ENCODE data around the gene MTFR2.
"Not testable (repeated sequence)": the region's sequence is repeated elsewhere in the genome, so short reads cannot be mapped to it uniquely, and the experiment has no call there.

MTFR2 gene

DNA sequence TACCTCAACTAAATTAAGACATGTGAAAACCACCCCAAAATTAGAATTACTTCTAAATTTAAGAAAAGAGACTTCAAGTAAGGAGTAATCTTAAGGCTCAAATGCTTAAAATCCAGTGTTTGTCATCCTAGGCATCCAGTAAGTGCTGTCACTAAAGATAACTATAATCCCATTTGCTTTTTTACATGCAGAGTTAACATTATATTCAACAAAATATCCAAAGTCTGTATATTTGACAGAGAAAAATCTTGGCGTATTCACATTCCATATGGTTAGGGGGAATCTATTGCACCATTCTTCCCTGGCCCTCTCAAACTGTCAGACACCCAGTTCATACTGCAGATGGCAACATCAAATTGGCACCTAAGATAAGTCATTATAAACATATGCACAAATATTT, 17.4 kb downstream of the MTFR2 start:
- no peak for DNase-seq

DNA sequence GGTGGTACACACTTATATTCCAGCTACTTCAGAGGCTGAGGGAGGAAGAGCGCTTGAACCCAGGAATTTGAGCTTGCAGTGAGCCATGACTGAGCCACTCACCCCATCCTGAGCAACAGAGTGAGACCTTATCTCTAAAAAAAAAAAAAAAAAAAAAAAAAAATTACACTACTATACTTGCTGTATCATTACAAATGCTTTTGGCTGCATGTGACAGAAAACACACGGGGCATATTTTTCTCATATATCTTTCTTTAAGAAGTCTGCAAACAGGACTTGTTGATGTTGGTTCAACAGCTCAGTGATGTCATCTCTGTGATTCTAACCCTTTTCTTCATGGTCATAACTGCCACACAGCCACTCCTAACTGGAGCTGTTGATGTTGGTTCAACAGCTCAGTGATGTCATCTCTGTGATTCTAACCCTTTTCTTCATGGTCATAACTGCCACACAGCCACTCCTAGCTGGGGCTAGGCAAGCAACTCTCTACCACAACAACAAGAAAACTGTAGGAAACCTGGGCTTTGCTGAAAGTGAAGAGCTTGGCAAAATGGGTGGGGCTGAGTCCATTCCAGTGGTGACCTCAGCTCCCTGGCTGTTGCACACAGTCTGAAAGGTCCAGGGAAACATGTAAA, 19.8 kb downstream of the MTFR2 start:
- no peak for DNase-seq

DNA sequence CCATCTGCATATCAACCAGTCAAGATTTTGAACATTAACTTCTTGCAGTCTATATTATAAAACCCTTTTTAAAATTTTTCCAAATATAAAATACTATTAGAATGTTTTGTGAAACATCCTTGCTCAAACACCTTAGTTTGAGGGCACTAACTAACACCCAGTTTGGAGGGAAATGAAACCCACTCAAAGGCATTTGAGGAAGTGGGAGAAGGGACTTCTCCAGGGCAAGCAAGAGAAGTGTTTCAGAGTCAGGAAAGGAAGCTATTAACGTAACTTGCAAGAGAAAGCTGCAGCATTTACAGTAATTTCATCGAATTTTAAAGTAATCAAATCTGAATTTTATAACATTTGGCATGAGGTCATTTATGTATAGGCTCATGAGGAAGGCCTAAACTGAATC, 21.3 kb downstream of the MTFR2 start:
- DNase-seq, result no peak

DNA sequence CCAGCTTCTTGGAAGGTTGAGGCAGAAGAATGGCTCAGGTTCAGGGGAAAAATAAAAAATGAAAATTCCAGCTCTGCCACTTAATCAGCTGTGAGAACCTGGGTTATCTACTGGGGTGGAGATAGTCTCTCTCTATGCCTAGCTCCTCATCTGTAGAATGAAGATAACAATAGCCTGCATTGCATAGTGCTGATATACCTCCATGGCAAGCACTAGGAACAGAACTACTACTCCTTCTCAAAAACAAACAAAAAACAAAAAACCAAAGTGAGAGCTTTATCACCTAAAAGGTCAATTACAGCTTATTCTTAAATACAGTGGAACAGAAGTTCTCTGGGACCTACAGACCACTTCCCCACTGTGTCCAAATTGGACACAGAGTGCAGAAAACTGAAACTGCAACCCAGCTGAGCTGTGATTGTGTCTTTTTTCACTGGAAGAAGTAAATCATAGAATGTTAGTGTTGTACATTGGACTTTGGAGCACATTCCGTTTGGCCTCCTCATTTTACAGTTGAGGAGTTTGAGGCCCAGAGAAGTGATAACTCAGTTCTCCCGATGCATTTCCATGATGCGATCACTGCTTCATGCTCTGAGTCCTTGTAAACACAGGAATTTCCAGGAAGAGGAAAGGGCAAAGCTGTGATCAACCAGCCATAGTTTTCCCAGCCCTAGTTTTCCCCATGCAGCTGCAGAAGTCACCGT, 23.3 kb downstream of the MTFR2 start:
- DNase-seq, result no peak

DNA sequence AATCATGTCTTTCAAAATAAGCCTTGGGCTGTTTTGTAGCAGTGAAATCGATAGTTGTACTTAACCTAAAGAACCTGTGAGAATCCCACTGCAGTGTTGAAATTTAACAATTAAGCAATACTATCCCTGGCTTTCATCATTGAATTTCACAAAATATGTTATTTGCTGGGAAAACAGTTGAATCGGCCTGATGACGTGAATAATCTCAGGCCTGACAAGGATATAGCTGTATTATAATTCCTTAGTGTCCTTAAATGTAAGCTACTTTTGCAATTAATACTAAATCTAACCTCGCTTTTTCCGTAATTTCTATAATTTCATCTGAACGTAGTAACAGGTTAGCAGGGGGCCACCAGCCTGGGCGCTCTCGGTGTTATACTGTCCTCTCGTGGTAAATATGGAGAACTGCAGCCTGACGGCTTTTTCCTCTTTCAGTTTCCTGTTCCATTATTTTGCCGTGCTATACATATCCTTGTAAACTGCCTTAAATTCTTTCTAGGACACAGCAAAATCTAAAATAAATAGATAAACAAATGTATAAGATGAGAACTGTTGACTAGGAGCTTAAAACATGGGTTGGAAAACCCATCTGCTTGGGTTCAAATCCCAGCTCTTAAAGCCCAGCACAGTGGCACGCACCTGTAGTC, 24.0 kb downstream of the MTFR2 start:
- DNase-seq, result peak; percentile 45

DNA sequence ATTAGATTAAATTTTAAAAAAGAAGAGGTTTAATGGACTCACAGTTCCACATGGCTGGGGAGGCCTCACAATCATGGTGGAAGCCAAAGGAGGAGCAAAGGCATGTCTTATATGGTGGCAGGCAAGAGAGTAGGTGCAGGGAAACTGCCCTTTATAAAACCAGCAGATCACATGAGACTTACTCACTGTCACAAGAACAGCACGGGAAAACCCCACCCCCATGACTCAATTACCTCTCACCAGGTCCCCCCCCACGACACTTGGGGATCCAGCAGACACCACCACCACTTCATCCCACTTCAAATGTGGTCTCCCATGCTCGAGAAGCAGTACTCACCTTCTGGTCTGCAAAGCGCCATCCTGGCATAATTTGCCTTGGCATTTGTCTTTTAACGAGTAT, 24.6 kb downstream of the MTFR2 start:
- DNase-seq, result no peak

DNA sequence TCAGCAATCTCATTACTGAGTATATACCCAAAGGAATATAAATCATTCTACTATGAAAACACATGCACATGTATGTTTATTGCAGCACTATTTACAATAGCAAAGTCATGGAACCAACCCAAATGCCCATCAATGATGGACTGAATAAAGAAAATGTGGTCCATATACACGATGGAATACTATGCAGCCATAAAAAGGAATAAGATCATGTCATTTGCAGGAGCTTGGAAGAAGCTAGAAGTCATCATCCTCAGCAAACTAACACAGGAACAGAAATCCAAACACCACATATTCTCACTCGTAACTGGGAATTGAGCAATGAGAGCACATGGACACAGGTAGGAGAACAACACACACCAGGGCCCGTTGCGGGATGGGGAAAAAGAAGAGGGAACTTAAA, 25.1 kb downstream of the MTFR2 start:
- DNase-seq, result not testable (repeated sequence)

DNA sequence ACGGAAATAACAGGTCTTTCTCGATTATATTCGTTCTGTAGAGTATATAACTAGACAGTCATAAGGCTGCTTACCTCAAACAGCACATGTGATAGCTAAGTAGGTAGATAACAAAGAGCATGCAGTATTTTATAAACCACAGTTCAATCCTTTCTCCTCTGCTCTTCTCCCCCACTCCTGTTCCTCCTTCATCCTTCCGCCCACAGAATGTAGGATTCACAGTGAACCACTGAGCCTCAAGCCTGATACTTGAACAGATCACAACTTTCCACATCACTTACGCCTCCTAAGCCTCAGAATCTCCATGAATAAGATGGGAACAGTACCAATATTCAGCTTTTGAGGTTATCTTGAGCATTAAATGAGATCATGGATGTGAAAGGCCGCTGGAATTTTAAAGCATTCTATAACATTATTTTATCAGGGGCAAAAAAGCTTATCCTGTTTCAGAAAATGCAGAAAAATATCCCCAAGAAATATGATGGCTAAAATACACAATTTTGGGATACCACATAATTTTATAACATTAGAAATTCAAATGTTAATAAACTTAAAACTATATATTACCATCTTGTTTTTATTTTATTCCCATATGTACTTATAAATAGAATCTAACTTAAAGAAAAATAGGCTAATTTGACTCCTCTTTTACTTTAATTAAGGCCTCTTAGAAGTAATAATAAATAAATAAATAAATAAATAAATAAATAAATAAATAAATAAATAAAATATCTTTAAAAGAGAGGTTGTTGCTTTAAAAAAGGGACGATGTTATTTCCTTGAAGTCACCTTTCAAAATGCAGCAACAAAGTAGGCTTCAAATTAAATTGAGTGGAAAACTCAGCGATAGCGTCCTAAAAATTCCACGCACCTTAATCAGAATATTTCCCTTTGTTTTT, 33.4 kb downstream of the MTFR2 start:
- DNase-seq, result no peak

DNA sequence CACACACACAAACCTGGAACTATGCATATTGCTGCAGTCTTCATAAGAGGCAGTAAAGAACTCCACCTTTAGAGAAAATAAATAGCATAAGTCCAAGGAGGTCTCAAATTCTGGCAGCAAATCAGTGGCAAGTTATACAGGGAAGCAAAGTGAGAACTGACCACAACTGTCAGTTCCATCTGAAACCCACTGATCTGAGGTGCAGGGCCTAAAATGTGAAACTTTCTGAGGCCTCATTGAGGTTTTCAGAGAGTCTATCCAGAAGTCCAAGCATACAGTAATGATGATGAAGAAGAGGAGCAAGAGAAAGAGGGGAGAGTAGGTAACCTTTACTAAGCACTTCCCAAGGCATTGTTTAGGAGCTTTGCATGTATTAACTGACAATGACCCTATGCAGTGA, 36.3 kb downstream of the MTFR2 start:
- no peak for DNase-seq

DNA sequence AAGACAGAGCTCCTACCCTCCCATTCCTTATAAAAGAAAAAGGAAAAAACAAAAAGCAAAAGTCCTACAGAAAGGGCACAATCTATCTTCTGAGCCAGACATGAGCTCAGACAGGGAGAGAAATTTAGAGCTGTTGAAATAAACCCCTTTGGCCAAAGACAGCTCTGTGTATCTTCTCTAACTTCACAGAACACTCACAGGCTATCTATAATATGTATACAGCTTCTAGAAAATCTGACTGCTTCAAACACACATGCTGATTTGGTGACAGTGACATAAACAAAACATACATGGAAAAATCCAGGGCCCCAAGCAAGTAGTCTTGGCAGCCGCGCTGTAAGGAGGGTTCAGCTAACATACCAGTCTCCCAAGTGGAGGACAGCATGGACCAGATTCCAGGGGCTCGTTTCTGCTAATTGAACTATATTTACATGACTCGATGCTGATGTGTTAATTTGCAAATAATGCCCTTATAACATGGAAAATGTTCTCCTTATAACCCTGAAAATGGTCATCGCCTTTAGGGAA, 37.0 kb downstream of the MTFR2 start:
- no peak for DNase-seq

DNA sequence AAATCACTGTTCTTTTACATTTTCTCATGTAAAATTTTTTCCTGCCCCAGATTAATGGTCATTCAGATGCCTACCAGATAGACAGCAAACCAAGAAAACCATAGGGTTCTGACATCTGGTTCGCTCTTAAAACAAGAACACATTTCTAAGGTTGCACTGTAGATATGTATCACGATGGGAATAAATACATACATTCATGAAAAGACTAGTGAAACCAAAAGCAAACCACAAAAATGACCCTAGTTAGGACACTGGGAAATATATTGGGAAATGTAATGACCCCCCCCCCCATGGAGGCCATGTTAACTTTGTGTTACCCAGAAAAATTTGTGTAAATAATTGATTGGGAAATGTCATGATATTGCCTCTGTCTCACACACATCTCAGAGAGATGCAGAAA, 37.5 kb downstream of the MTFR2 start:
- DNase-seq, result no peak

DNA sequence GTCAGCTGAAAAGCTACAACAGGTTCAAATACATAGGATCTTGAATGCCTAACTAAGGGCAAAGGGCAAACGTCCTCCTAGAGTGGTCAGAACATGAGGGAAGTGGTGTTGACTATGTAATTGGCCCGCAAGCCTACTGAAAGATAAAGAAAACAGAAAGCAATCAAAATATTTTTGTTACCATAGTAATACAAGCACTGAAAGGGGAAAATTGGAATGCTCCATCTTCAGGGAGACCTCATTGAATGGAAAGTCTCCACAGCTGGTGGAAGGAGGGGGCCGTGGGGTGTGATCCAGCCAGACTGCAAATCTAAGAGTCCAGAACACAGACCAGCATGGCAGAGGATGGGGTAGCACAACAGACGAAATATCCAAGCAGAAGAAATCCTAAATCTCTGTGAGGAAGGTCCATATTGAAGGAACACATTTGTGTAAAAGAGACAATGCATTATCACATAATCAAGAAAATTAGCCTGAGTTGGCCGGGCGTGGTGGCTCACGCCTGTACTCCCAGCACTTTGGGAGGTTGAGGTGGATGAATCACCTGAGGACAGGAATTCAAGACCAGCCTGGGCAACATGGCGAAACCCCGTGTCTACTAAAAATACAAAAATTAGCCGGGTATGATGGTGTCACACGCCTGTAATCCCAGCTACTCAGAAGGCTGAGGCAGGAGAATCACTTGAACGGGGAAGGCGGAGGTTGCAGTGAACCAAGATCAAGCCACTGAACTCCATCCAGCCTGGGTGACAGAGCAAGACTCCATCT, 39.5 kb downstream of the MTFR2 start:
- no peak for DNase-seq

DNA sequence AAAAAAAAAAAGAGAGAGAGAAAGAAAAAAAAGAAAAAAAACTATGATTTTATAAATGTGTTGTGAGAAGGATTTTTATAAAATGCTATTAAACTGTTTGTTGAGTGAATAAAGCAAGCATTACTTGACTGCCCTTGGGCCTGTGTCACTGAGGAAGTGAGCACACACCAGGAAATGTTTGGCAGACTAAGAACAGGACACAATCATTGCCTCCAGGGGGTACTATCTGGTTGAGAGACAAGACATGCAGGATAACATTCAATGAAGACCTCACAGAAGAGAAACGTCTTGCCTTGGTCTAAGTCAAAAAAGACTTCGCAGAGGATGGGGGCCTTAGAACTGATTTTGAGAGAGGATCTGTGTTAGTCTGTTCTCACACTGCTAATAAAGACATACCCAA, 40.6 kb downstream of the MTFR2 start:
- DNase-seq, result no peak

DNA sequence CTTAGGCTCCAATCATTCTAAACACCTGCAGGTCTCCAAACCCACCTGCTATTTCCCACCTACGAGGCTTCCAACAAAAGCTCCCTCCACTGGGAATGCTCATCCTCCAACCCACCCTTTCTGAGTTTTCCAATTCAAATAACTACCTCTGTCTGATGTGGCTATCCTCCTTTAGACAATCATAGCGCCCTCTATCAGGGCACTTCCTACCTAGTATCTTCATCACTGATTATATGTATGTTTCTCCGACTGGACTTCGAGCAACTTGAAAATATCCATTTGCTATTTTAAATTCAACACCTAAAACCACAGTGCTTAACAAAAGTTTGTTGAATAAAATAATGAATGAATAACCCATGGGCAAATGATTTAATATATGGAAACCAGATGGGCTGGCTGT, 41.3 kb downstream of the MTFR2 start:
- no peak for DNase-seq

DNA sequence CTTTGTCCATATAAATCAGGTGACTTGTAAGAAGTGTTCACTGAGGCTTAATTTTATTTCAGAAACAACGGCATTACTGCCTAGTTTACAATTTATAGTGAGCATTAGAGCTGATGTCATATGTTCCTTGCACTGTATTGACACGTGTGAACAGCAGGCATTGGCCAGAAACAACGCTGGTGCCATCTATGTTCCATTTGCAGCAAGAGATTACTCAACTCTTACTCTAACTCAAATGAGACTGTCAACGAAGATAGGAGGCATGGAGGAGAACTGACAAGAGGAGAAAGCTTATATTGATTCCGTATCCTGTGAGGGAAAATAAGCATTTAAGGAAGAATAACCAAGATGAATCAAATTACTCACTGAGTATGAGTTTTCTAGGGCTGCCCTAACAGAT, 48.4 kb downstream of the MTFR2 start:
- DNase-seq, result no peak

DNA sequence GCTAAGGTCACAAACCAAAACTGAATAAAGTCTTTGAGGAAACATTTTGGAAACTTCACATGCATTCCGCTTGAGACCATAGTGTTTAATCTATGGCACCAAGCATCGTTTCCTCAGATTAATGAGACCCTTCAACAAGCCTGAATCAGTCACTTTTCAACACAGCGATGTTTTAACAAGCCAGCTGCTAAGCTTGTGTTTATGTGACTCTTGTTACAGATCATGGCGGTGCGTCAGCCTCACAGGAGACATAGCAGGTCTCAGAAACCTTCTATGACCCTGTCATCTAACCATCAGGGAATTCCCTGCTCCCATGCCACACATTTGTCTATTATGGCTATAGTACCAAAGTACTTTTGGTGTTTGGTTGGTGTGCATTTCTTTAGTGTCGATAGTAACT, 57.2 kb downstream of the MTFR2 start:
- DNase-seq, result no peak

DNA sequence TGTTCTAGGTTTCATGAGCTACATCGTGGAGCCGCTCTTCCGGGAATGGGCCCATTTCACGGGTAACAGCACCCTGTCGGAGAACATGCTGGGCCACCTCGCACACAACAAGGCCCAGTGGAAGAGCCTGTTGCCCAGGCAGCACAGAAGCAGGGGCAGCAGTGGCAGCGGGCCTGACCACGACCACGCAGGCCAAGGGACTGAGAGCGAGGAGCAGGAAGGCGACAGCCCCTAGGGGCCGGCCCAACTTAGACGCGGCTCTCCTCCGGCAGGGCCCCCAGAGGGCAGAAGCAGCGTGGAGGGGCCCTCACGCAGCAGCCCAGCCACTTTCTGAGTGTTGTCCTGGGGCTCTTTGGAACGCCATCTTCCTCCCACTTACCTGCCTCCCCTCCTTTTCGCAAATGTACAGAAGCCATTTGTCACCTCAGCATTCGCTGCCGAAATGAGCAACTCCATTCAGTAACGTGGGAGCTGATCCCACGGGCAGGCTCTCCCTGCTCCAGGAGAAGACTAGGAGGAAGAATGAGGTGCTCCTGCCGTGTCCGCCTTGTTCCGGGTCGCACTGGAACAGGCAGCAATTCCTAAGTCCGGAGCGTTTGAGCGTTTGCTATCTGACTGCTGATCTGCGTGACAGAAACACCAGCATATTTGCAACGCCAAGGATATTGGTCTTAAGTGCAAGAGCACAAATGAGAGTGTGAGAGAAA, 58.4 kb downstream of the MTFR2 start:
- no peak for DNase-seq

DNA sequence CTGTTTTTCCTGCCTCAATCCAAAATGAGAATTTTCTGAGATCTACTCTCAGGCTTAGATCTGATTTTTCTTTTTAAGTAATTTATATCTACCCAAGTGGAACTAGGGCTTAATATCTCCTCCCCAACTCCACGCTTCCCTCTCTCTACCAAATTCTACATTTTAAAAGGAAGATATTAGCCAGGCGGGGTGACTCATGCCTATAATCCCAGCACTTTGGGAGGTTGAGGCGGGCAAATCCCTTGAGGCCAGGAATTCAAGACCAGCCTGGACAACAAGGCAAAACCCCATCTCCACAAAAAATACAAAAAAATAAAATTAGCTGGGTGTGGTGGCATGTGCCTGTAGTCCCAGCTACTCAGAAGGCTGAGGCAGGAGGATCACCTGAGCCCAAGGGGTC, 61.0 kb downstream of the MTFR2 start:
- DNase-seq, result no peak

DNA sequence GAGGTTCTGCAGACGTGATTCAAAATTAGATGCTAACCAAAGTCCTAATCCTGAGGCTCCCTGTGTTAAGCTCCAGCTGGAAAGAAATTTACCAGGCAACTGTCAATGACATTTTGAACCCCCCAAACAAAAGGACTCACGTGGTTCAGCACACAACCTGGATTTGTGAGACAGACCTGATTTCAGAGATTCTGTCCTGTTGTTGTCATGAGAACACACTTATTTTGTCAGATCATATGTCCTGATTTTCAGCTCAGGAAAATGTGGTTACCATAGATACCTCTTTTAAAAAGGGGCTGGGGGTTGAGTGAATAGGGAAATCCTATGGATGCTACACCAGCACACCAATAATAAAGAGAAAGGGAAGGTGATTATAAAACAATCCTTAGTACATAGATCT, 61.6 kb downstream of the MTFR2 start:
- DNase-seq, result no peak

DNA sequence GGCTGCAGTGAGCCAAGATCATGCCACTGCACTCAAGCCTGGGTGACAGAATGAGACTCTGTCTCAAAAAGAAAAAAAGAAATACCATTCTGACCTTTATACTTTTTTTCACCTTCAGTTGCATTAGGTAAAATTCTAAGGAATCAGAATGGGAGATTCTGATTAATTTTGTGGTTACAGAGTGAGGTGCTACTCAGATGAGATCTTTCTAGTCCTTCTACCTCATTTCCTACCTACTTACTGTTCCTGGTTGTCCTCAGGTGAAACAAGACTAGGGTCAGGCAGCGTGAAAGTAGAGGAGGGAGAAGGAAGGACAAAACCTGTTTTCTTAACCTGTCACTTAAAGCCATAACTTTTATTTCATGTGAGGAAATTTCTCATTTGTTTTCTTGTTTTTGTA, 63.7 kb downstream of the MTFR2 start:
- DNase-seq, result no peak

DNA sequence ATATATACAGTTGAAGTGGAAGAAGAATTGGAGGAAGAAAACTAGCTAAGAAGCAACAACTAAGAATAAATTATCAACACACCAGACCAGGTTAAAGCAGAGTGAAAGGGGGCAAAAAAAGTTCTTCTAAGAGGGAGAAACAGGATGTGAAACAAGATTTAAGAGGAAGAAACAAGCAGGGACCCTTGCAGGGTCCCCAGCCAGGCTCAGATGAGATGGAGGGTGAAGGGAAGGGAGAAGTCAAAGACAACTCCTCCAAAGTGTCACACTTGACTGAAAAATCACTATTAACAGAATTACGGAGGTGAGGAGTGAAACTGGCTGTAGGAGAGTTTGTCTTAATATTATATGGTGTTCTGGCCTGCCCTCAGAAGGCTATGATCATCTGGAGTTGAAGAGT, 65.4 kb downstream of the MTFR2 start:
- DNase-seq, result no peak

DNA sequence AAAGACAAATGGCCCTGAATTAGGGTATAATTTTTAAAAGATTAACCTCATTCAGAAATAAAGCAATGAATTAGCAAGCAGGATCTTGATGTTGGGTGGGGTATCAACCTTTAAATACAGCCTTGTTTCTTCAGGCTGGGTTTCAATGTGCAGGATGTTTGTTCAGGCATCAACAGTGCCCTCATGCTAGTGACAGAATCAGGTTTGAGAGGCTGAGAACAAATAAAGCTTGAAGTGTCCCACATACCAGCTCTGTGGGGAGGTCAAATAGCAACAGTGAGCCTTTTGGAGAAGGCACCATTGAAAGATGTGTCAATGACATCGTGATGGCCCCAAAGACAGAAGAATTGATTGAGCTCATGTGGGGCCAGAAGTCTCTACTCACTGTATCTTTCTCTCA, 68.2 kb downstream of the MTFR2 start:
- DNase-seq, result no peak
